Left colon (tissue), 2 donors: ENCODE data around the gene BMP8A. TPM values are rescaled to one million over a fixed set of nuclear protein-coding genes. Genes with fewer than 3 reads are reported as not detected.
"Not testable (repeated sequence)": the region's sequence is repeated elsewhere in the genome, so short reads cannot be mapped to it uniquely, and the experiment has no call there.

Experiments
- ATAC-seq: fragments of 200-7000 bp; cut with Tn5 transposase; one replicate; pipeline ENCODE4 v1.9.1; 2020; ENCODE audit warnings: mild to moderate bottlenecking, moderate library complexity
- DNase-seq, 2 donors: peaks; one replicate each; pipeline ENCODE4 v3.0.0-alpha.2; 2020
- intact Hi-C, 2 donors: fragments of 100-400 bp; cut with DNase I in 1 of 2; cut with micrococcal nuclease in 1 of 2; formaldehyde crosslinking; loops; one replicate each; pipeline versions ENCODE4 v1.11.2 to v1.14.0; 2022; cut with DNase I, micrococcal nuclease
- total RNA-seq, 2 donors: library from RNA; stranded (reverse); fragmentation: NEBNext Ultra II Directional; extraction: Animal tissue kit (Norgen Biotek cat#: 25700); gene quantifications; one replicate each; pipeline ENCODE4 v1.2.1, GENCODE V29; 2021
- donor health status: DM: no; HTN: no; CAD: no.
- donor health status: DM: yes; HTN: yes; CAD: no.

The BMP8A gene
- total RNA-seq, 2 donors from 2014 or later = 4.4 to 6.8 TPM

DNA sequence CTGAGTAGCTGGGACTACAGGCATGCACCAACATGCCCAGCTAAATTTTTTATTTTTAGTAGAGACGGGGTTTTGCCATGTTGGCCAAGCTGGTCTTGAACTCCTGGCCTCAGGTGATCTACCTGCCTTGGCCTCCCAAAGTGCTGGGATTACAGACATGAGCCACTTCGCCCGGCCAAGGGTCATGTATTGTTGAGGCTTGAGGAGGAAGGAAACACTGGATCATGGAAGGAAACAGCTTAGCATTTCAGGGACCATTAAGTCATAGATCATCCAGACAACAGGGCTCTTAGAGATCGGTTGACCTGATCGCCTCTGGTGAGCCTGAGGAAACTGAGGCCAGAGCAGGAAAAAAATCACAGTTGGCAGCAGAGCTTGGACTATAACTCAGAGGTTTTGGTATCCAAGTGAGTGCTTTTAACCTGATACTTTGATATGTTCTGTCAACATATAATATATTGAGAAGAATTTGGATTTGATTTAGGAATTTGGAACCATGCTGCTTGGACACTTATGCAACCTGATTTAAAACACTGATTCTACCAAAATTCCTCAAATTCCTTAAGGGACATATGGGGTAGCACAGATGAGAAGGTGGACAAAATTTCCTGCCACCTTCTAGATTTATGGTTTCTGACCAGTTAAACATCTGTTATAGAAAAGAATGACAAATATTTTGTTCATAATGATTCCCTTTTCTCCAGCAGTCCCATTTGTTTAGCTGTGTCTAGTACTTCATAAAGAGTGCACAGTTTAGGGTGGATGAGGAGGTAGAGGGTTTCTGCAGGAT is 13.1 kb upstream of the BMP8A start:
- DNase-seq (no peak), ATAC-seq (no peak)
- intact Hi-C loops = no loop called here

- intact Hi-C loops = no loop called here
- ATAC-seq (no peak), DNase-seq (no peak)
These were observed 10.1 kb upstream of the BMP8A start for GRCh38 chr1:39481289-39481688.

DNA sequence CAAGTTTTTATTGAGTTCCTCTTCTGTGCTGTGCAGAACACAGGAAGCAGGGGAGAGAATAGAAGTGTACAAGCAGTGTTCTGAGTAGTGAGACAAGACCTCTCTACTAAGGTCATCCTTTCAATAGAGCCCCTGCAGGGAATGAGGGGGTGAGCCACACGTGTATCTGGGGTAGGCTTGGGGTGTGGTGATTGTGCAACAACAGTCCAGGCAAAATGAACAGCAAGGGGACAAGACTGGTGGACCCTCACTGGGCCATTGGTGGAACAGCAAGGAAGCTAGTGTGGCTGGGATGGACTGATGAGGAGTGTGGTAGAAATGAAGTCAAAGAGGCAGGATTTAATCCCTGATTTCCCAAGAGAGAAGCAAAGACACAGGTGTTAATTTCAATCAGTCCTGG is 8.2 kb upstream of the BMP8A start:
- intact Hi-C loops = no loop called here
- no peak for ATAC-seq
- no peak for DNase-seq

- intact Hi-C loops = no loop called here
- no peak for ATAC-seq
- no peak for DNase-seq
These were observed 6.9 kb upstream of the BMP8A start for GRCh38 chr1:39484564-39484963.

GRCh38 chr1:39485046-39485803 is 6.2 kb upstream of the BMP8A start:
- DNase-seq (no peak), ATAC-seq (no peak)
- intact Hi-C loops = no loop called here

- DNase-seq (no peak), ATAC-seq (no peak)
- intact Hi-C loops = no loop called here
These were observed 3.4 kb upstream of the BMP8A start for GRCh38 chr1:39488012-39488545.

DNA sequence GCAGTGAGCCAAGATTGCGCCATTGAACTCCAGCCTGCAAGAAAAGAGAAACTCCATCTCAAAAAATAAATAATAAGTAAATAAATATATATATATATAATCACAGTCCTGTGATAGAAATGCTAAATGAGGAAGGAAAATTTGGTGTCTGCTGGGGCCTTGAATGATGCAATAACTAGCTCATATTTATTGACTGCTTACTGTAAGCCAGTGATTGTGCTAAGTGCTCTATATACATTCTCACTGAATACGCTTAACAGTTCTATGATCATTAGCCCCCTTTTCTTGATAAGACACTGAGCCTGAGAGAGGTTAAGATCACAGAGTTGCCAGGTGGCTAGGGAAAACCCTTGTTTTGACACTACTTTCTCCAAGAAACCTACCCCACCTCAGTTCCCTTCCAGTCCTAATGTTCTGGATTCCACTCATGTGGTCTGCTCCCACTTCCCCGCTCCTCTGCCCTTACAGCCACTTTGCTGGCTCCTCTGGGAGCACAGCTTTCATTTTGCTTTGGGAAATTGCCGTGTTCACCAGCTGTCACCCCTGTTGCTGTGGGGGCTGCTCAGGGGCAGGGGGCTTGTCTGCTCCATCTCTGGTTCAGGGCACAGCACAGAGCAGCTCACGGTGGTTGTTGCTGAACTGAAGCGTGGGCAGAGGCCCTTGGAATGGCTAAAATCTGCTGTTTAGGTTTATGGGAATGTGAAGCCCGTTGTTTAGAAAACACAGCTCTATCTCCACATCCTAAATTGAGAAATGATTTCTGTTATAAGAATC is 2.5 kb upstream of the BMP8A start:
- intact Hi-C loops = no loop called here
- DNase-seq (no peak), ATAC-seq (no peak)

DNA sequence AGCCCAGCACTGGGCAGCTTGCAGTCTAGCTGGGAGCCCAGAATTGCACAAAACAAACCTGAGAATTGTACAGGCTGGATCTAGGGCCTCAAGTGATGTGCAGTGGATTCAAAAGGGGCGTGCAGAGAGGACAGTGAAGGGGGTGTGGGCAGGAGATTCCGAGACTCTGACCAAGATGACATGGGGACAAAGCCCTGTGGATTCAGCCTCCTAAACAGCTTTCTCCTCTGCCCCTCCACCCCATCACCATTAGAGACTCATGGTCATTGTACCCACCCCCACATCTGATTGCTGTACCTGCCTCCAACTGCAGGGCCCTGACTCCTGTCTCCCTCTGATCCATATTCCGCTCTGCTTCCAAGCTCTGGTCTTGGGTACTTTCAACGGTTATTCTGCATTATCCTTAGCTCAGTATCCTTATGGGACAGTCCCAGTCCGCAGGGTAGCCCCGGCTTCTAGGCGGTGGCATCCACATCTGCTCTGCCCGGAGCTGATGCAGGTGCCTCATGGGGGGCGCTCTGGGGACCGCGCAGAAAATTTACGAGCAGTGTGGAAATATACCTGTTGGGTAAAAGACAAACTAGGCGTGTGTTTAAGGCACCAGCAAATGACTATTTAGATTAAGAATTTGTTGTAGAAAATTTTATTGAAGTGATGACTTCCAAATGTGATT is 1.7 kb upstream of the BMP8A start:
- intact Hi-C loops = no loop called here
- ATAC-seq = no peak

DNA sequence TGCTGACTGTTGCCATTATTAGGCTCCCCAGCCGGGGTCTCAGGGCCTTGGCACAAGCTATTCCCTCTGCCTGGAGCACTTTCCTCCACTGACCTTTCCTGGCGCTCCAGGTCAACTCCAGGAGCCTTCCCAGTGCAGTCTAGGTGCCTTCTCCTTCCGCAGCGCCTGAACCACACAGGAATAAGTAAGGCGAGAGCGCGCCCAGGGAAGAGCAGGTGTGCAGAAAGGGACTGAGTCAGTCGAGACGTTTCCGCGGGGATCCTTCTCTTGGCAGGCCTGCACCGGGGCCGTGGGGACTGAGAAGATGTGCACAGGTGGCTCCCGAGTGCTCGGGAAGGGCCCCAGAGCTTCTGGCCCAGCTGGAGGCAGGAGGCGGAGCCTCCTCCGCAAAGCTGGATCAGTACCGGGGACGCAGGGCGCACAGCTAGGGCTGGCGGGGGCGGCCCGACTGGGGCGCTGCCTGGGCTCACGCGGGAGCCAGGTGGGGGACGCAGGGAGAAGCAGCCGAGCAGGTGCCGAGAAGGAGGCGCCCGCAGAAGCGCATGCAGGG is 765 bp upstream of the BMP8A start:
- ATAC-seq (peak; percentile 29), DNase-seq (peak in 1 of 2 donors; percentile 46)
- intact Hi-C loops = no loop called here

More for the DNA sequence above, 1.7 kb upstream of the BMP8A start:
- DNase-seq = no peak

DNA sequence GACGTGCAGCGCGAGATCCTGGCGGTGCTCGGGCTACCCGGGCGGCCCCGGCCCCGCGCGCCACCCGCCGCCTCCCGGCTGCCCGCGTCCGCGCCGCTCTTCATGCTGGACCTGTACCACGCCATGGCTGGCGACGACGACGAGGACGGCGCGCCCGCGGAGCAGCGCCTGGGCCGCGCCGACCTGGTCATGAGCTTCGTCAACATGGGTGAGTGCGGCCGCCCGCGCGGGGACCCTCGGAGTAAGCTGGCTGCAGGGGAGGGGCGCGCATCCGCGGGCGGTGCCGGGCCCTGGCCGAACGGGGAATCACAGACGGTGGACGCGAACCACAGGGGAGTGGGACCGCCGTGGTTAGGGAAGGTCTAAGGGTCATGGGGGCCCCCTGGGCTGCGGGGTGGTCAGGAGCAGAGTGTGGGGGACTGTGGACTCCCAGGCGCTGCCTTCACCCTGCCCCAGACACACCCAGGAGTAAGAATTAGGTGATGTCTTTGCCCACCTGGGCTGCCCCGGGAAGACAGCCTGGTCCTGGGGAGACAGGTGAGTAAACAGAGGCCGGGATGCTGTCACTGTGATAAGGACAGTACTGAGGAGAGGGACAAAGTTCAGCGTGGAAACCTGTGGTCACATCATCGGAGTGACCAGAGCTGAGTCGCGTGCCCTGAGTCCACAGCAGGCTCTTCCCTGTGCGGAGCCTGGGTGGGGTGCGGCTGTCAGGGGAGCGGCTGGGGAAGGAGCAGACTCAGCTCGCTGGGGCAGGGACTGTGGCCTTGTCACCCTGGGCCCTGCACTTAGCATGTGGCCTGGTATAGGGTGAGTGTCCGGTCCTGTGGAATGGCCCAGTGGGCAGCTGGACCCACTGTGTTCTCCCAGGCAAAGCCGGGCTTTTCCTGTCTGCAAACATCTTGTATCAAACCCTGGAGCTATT is 944 bp downstream of the BMP8A start:
- DNase-seq (peak; percentile 25 to 43), ATAC-seq (peak; percentile 60)
- intact Hi-C loops = not testable (repeated sequence)

- DNase-seq, intact Hi-C loops, ATAC-seq: not testable (repeated sequence)
These were observed 1.8 kb downstream of the BMP8A start for GRCh38 chr1:39493043-39493810.

DNA sequence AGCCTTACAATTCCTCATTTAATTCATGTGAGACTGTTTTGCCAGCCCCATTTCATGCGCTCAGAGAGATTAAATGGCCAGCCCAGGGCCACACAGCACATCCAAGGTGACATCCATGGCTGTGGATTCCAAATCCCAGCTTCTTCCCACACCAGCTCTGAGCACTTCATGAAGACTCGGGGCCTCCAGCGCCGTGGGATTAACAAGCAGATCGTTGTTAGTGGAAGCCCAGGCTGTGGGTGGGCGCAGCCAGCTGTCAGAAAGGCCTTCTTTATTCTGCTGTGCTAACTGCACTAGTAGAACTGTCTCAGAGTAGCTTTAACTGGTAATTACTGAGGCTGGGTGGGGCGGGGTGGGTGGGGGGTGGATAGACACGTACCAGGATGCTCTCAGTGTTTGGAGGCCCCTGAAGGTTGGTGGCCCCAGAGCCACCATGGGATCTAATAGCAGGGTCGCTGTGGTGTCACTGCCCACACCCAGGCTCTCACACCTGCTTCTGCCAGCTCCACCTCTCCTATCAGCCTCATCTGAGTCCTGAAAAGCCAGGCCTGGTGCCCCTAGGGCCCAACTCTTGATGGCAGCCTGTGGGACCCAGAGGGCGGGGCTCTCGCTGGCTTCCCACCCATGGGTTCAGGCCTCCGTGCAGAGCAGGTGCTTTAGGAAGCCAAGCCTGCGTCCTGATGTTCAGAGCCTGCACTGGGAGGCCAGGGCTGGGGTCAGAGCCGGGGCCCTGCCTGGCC is 3.4 kb downstream of the BMP8A start:
- intact Hi-C loops = no loop called here

GRCh38 chr1:39496520-39496919 is 5.1 kb downstream of the BMP8A start:
- intact Hi-C loops, ATAC-seq, DNase-seq: not testable (repeated sequence)

More for the DNA sequence above, 3.4 kb downstream of the BMP8A start:
- DNase-seq (no peak), ATAC-seq (no peak)

DNA sequence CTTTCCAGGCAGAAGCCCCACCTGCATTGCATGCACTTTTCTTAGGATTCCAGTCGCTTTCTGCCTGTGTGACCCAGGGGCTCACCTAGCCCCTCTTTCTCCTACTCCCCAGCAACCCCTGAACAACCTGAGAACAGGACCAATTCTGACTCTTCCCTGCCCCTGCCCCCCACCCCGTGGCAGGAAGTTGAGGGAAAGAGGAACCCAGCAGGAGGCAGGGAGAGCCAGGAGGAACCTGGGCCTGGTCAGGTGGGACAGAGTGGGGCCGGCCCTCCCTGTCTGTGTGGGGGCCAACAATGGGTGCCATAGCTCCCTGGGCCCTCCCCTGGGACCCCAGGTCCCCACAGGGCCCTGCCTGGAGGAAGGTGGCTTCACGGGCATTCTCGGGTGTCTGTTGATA is 6.1 kb downstream of the BMP8A start:
- no peak for DNase-seq
- intact Hi-C loops = no loop called here
- ATAC-seq = no peak

DNA sequence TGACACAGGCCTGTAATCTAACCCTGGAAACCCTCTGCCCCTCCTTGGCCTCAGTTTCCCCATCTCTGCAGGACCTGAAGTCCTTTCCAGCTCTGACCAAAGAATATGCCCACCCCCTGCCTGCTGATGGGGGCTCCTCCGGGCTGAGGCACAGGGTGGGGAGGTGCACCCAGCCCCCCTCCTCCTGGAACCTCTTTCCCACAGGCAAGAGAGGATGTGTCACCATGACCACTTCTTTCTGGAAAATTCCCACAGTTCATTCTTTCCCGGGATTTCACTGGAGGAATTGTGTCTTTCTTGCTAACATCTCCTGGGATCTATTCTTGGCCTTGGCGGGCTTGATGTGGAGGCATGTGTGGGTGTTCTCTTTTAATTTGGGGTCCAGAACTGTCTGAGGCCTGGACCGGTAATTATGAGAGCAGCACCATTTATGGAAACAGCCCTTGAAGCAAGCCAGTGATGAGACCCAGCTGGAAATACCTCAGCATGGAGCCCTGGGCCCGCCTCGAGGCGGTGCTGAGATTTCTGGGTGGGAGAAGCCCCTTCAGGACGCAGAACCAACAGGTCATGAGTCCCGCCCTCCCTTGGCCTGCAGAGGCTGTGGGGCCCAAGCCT is 6.8 kb downstream of the BMP8A start:
- intact Hi-C loops, ATAC-seq, DNase-seq: not testable (repeated sequence)
